ENCODE data around the gene GPSM3. TPM values are rescaled to one million over a fixed set of nuclear protein-coding genes. Genes with fewer than 3 reads are reported as not detected.

The GPSM3 gene
- total and polyA plus RNA-seq, 2 of the 13 experiments (the other 11 are each of a cell fraction or from before 2014, with no cell fraction given), result 0.18 to 6.2 TPM

- TF ChIP-seq, protein P1, sequence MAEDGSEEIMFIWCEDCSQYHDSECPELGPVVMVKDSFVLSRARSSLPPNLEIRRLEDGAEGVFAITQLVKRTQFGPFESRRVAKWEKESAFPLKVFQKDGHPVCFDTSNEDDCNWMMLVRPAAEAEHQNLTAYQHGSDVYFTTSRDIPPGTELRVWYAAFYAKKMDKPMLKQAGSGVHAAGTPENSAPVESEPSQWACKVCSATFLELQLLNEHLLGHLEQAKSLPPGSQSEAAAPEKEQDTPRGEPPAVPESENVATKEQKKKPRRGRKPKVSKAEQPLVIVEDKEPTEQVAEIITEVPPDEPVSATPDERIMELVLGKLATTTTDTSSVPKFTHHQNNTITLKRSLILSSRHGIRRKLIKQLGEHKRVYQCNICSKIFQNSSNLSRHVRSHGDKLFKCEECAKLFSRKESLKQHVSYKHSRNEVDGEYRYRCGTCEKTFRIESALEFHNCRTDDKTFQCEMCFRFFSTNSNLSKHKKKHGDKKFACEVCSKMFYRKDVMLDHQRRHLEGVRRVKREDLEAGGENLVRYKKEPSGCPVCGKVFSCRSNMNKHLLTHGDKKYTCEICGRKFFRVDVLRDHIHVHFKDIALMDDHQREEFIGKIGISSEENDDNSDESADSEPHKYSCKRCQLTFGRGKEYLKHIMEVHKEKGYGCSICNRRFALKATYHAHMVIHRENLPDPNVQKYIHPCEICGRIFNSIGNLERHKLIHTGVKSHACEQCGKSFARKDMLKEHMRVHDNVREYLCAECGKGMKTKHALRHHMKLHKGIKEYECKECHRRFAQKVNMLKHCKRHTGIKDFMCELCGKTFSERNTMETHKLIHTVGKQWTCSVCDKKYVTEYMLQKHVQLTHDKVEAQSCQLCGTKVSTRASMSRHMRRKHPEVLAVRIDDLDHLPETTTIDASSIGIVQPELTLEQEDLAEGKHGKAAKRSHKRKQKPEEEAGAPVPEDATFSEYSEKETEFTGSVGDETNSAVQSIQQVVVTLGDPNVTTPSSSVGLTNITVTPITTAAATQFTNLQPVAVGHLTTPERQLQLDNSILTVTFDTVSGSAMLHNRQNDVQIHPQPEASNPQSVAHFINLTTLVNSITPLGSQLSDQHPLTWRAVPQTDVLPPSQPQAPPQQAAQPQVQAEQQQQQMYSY (CRISPR knock-in tag; IDR thresholded peaks at IDR 0.05), result peak; percentile 85
- no peak; the same call in 1 of the 2 replicates for TF ChIP-seq ARID3A (IDR thresholded peaks at IDR 0.05; ENCODE audit: low read depth, low read length)
- TF ChIP-seq ZNF550 (CRISPR knock-in tag; IDR thresholded peaks at IDR 0.05; ENCODE audit: borderline replicate concordance), result no peak
- no peak for TF ChIP-seq ASH2L (IDR thresholded peaks at IDR 0.05; ENCODE audit: insufficient read length, low read depth, low read length)
- 0 out of 2 replicates have a peak, but pooled peaks have one; percentile 44 for TF ChIP-seq ZZZ3 (CRISPR knock-in tag; IDR thresholded peaks at IDR 0.05; ENCODE audit: borderline replicate concordance)
- TF ChIP-seq, protein P2, sequence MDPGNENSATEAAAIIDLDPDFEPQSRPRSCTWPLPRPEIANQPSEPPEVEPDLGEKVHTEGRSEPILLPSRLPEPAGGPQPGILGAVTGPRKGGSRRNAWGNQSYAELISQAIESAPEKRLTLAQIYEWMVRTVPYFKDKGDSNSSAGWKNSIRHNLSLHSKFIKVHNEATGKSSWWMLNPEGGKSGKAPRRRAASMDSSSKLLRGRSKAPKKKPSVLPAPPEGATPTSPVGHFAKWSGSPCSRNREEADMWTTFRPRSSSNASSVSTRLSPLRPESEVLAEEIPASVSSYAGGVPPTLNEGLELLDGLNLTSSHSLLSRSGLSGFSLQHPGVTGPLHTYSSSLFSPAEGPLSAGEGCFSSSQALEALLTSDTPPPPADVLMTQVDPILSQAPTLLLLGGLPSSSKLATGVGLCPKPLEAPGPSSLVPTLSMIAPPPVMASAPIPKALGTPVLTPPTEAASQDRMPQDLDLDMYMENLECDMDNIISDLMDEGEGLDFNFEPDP (CRISPR knock-in tag; conservative IDR thresholded peaks at IDR 0.05), result no peak
- TF ChIP-seq ZNF597 (CRISPR knock-in tag; IDR thresholded peaks at IDR 0.05), result no peak
- no peak for TF ChIP-seq CENPX (CRISPR knock-in tag; IDR thresholded peaks at IDR 0.05)
- TF ChIP-seq LBX2 (CRISPR knock-in tag; IDR thresholded peaks at IDR 0.05; ENCODE audit: borderline replicate concordance), result no peak
- TF ChIP-seq ZBTB10 (CRISPR knock-in tag; IDR thresholded peaks at IDR 0.05; ENCODE audit: borderline replicate concordance), result no peak
- TF ChIP-seq ZNF333 (CRISPR knock-in tag; IDR thresholded peaks at IDR 0.05; ENCODE audit: borderline replicate concordance), result peak; percentile 72; the same call in 1 of the 2 replicates
- TF ChIP-seq ZNF510 (CRISPR knock-in tag; IDR thresholded peaks at IDR 0.05; ENCODE audit: low read depth), result peak; percentile 72; the same call in 1 of the 2 replicates
- no peak for TF ChIP-seq ZNF431 (CRISPR knock-in tag; IDR thresholded peaks at IDR 0.05; ENCODE audit: borderline replicate concordance, low read depth)
- TF ChIP-seq U2AF1 (optimal IDR thresholded peaks at IDR 0.05; ENCODE audit: low read depth, low read length), result no peak
Observed at GRCh38 chr6:32190054-32190851, 2.2 kb downstream of the GPSM3 start, which contains the start of gene PBX2 (continued).
